NCI-H82 (cell line): Measurements from ENCODE around the gene TUBG2.
A peak's percentile ranks its signal among the peaks of the same experiment; 100 is the strongest.
"Not testable (repeated sequence)": the region's sequence is repeated elsewhere in the genome, so short reads cannot be mapped to it uniquely, and the experiment has no call there.

Experiments
- DNase-seq: peaks from one replicate; lab custom pipeline; 2025; lab: John Stamatoyannopoulos, UW

TUBG2 gene

DNA sequence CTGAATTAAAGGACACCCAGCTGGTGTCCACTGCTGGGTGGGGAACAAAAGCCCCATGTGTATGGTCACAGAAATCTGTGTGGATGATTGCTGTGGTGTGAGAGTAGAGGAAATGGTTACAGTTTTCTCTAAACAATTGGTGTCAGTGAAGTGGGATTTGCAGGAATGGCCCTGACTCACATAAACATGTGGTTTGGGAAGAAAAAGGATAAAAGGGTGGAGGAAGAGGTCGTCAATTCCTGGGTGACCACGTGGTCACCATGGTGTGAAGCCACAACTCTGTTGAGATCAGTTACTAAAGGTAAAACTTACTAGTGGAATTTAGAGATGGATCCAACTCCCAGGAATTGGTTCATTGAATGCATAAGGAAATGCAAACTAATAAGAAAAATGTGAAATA, 3.6 kb upstream of the TUBG2 start:
- no peak for DNase-seq

- no peak for DNase-seq
Observed at GRCh38 chr17:42657824-42658588, 1.1 kb upstream of the TUBG2 start.

DNA sequence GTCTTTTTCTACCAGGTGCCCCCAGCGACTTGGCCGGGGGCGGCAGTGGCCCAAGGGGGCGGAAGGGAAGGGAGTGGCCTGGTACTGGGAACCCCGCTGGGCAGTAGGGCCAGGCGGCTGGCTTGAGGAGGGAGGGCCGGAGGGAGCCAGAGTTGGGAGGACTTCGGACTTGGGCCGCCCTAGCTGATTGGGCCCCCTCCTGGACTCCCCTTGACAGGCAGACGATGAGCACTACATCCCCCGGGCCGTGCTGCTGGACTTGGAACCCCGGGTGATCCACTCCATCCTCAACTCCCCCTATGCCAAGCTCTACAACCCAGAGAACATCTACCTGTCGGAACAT, 819 bp downstream of the TUBG2 start:
- DNase-seq, result not testable (repeated sequence)

DNA sequence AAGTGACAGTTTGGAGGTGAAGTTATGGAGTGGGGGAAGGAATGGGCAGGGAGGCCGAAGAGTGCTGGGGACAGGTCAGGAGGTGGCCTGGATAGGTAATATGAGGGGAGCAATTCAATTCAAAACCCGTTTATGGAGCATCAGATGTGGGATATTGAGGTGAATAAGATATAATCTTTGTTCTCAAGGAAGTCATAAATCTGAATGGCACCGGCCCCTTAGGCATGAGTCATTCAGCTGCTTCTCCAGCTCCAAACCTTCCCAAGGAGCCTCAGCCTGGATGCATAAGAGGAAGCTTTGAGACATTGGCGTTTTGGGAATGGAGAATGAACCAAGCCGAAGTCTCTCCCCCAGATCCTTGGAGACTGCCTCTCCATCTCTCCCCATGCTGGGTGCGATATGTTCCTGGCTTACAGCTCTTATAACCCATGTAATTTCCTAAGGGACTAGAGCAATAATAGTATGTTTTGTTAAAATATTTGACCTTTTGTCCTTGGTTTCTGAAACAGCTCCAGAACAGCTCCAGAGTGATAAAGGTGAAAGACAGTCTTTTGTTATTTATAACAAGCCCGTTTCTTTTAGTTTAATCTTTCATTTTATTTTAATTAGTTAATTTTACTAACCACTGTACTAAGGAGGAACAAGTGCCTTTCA, 1.7 kb downstream of the TUBG2 start:
- no peak for DNase-seq

DNA sequence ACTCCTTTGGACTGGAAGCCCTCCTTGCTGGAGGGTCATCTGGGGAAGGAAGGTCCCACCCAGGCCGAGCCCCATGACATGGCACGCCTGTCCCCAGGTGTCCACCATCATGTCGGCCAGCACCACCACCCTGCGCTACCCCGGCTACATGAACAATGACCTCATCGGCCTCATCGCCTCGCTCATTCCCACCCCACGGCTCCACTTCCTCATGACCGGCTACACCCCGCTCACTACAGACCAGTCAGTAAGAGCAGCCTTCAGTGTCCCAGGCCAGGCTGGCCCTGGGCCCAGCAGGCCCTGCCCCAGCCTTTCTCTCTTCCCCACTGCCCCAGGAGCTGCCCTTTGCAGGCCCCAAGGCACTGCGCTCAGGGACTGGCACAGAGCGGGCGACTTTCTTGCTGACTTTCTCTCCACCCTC, 6.5 kb downstream of the TUBG2 start:
- DNase-seq, result no peak

GRCh38 chr17:42666126-42666525, 7.0 kb downstream of the TUBG2 start:
- DNase-seq, result not testable (repeated sequence)

DNA sequence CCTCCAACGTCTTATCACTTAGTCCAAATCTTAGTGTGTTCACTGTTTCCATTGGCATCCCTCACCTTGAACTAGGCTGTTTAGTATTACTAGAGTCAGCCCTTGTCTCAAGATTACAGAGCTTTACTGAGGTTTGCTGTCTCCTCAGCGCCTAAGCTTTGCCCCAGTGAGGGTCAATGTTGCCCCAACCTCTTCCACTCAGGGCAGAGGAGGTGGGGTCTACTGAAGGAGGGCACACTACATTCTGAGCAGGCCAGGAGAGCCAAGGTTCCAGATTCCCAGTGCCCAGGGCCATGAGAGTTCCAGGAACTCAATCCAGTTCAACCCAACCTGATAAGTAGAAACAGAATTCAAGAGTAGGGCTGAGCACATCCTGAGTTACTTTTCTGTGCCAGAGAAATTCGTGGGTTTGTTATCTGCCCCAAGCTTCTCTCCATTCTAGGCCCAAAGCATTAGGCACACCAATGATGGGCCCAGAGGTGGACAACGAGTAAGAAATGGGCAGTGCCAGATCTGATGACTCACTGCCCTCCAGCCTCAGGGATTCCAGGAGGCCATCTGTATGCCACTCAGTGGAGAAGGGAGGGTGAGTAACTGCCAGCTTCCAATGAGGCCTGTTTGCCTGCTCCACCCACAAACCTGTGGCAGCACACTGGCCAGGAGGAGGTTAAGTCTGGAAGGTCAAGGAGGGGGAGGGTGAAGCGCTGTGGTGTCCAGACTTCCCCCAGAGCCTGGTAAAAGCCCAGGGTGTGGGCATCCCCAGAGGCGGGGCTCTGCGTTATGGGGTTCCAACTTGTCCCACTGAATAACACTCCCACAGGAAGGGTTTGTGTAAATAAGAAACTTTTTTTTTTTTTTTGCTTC, 8.2 kb downstream of the TUBG2 start:
- DNase-seq, result no peak

- DNase-seq, result no peak
Observed at GRCh38 chr17:42669705-42669976, 10.6 kb downstream of the TUBG2 start.

- DNase-seq, result no peak
Observed at GRCh38 chr17:42669977-42670788, 11.1 kb downstream of the TUBG2 start.

GRCh38 chr17:42670789-42671657, 11.9 kb downstream of the TUBG2 start:
- no peak for DNase-seq

GRCh38 chr17:42672038-42672437, 13.0 kb downstream of the TUBG2 start:
- DNase-seq, result no peak

DNA sequence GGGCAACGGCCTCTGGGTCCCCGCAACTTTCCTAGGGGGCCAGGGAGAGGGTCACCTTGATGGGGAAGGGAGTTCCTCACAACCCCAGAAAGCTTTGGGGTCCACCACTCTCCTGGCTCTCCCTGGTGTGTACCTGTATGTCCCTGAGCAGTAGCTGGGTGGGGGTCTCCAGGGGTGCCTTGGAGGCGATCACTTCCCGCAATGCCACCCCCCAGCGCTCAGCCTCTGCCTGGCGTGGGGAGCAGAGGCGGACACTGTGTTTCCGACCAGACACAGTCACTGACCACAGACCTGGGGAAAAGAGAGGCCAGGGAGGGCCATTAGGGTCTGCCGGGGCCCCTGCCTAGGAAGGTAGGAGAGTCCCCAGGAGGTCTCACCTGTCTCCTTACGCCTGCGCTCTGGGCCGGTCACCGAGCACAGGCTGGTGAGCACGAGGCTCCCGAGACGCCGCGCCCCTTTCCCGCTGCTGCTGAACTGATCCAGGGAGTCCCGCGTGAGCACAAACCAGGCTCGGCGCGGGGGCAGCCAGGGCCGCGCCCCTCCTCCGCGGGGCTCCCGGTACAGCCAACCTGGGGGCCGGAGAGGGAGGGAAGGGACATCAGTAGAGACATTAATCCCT, 14.3 kb downstream of the TUBG2 start:
- DNase-seq, result no peak

GRCh38 chr17:42673885-42674754, 15.0 kb downstream of the TUBG2 start:
- DNase-seq, result peak; percentile 56

- DNase-seq, result peak; percentile 68
Observed at GRCh38 chr17:42674755-42675347, 15.8 kb downstream of the TUBG2 start.

DNA sequence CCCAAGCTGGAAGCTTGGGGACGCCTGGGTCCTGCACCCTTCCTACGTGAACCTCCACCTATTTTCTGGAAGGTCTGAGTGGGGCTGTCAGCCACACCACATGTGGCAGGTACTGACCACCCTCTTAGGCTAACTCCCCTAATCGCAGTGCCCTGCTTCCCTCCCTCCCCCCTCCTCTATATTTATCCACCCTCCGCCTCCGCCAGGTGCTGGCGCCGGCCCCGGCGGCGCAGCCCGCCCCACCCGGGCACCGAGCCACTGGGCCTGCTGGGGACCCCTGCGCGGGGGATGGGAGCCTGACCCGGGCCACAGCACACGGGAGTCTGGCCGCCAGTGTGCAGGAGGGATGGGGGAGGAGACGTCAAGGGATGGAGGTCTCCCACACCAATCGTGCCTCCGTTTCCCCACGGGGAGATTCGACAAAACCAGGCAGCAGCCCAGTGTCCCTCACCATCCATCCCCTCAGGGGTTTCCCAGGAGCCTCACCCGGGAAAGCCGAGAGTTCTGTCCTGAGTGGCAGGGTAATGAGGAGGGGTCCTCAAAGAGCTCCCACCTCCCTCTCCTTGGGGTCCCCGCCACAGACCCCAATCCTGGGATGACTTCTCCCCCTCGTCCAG, 16.4 kb downstream of the TUBG2 start:
- peak; percentile 68 for DNase-seq

DNA sequence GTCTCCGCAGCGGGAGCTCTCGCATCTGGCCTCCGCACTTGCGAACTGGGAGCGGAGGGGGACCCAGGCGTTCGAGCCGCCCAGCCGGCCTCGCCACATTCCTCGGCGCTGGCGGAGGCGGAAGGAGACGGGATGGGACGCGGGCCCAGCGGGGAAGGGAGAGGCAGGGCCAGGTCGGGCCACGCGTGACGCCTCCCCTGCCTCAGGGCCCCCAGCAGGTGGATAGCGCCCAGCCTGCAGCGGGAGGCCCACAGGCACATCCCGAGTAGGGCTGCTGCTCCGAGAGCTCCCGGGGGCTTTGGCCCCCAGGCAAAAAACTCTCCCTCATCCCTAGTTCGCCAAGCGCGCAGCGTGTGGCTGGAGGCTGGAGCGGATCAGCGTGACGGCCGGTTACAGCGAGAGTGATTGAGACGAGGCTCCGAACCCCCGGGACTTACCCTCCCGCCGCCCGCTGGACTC, 16.9 kb downstream of the TUBG2 start:
- peak; percentile 60 for DNase-seq

DNA sequence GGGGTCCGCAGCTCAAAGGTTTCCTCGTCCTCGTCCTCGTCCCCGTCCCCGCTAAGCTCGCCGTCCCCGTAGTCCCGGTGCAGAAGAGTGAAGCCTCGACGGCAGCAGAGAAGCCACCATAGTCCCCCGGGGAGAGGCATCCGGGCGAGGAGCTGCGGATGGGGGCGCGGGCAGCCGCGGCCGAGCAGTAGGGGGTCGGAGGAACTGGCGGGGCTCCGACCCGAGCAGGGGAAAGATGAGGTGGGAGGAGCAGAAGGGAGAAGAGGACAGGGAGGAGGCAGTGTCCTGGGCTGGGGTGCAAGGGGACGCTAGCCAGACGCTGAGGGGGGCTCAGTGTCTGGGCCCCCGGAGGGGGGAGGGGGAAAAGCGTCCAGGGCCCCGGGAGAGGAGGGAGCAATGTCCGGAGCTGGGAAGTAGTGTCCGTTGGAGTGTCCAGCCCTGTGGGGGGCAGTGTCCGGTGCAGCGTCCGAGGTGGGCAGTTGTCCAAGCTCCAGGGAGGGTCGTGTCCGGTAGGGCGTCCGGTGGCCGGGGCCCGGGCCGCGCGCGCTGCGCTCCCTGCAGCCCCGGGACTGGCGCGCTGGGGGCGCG, 17.4 kb downstream of the TUBG2 start, which contains the start of gene PLEKHH3:
PLEKHH3 (minus strand) TSS at position 571 of the 588 bp plus-strand sequence; CDS start at position 140, 431 bp downstream.
- peak; percentile 64 for DNase-seq
